GM23338 (cell line): ENCODE measurements around the gene ZKSCAN4.
A peak's percentile ranks its signal among the peaks of the same experiment; 100 is the strongest.

Experiments used
- CTCF ChIP-seq, 2 experiments: fragments of 200-600 bp in 1 of 2; sonication (generic) in 1 of 2; conservative IDR thresholded peaks; 2 replicates each; pipeline versions ENCODE4 v1.5.1 to v1.6.1; 2016 to 2017; ENCODE audit warnings: antibody characterized with exemption in 2 of 2, low read depth in 2 of 2, mild to moderate bottlenecking in 2 of 2, moderate library complexity in 1 of 2
- ETS1 ChIP-seq: IDR thresholded peaks from 2 replicates; pipeline ENCODE4 v1.6.1; 2016; ENCODE audit warnings: antibody characterized with exemption
- EZH2 ChIP-seq: fragments of 200-600 bp; sonication (generic); IDR thresholded peaks from one replicate; pipeline ENCODE4 v1.8.0; 2017; ENCODE audit warnings: antibody characterized with exemption, mild to moderate bottlenecking, low read depth; ENCODE audit not compliant: unreplicated experiment
- EZH2phosphoT487 ChIP-seq: fragments of 200-600 bp; sonication (generic); IDR thresholded peaks from one replicate; pipeline ENCODE4 v1.8.1; 2018; ENCODE audit warnings: antibody characterized with exemption; ENCODE audit not compliant: unreplicated experiment
- POLR2AphosphoS5 ChIP-seq: IDR thresholded peaks from 2 replicates; pipeline ENCODE4 v1.6.1; 2016; ENCODE audit warnings: antibody characterized with exemption, low read depth
- REST ChIP-seq: IDR thresholded peaks from one replicate; pipeline ENCODE4 v1.6.1; 2018; ENCODE audit warnings: antibody characterized with exemption; ENCODE audit not compliant: unreplicated experiment
- ZNF114 ChIP-seq: fragments of 250-450 bp; sonication (Bioruptor Pico); IDR thresholded peaks from 2 replicates; pipeline ENCODE4 v1.5.0; 2020; ENCODE audit warnings: mild to moderate bottlenecking, moderate library complexity
- ZNF331 ChIP-seq: fragments of 250-450 bp; sonication (Bioruptor Pico); IDR thresholded peaks from 2 replicates; pipeline ENCODE4 v1.5.0; 2020; ENCODE audit warnings: low read depth, mild to moderate bottlenecking, moderate library complexity

GRCh38 chr6:28281288-28282064 is 29.4 kb upstream of the ZKSCAN4 start, which contains the start of gene PGBD1:
- TF ChIP-seq EZH2 (no peak), CTCF (conservative IDR thresholded peaks at IDR 0.05; ENCODE audit: low read depth in 2 of 2) (no peak), POLR2AphosphoS5 (peak; percentile 85), REST (no peak), ZNF331 (CRISPR knock-in tag) (no peak), EZH2phosphoT487 (no peak), ZNF114 (CRISPR knock-in tag) (no peak), ETS1 (peak; percentile 52; the same call in 1 of the 2 replicates)
